Measurements from ENCODE around the gene DGKB.

Gene DGKB

DNA sequence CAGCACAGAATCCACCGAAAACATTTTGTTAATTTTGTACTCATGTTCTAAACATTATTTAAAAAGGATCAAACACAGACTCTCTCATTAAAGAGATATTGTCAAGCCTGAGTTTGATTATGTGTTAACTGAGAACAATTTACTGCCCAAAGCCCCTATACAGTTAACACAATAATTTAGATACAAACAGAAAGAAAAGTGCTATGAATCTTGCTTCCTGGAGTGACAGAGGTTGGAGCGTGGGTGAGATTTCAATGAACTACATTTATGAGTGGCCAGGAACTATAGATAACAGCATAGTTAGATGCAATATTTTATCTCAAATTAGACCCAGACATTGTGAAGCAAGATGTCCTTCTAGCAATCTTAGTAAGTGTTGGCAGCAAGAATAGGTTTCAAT is 464.2 kb downstream of the DGKB start:
- no peak for DNase-seq

DNA sequence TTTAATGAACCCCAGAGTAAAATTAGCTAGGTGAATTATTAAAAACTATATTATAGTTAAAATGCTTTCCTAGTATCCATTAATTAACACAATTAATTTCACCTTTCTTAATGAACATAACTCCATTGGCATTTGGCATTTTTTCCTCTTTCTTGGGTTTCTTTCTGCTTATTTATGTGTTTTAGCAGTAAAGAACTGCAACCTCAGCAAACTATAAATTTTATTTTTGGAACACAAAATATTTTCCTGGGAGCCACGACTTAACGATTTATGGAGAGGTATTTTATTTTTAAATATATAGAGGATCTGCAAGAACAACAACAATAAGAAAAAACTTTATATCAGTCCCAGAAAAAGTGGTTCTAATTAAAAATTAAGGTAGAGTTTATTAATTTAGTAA is 465.7 kb downstream of the DGKB start:
- DNase-seq: no peak

DNA sequence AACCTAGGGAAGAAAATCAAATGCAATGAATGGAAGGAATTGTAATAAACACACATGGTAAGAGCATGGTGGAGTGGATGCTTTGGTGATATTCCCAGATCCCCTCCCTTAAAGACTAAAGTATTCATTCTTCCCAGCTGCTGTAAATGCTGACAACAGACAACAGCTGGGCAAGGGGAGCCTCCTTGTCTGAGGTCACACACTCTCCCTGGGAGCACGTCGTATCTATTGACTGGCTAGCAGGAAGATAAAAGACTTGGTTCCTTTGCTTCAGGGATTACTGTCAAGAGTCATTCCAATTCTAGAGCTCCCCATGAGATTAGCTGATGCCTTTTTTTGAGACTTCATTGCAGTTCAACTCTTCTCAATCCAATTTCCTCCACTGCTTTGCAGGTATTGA is 469.6 kb downstream of the DGKB start:
- no peak for DNase-seq

DNA sequence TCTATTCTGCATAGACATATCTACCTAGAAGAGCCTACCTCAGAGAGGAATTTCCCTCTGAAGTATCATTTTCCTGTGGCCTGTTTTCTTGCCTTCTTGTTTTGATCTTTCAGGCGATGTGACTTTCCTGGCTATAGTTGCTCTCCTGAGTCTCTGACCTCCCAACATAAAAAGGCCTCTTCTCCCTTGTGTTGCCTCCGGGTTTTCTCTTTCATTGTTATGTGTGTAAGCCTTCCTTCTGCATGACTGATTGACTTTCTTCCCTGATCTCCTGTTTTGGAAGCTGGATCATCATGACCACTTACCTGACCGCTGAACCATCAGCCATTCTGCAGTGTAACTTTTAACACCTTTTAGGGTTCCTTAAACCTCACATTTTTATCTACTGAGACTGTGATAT is 471.6 kb downstream of the DGKB start:
- DNase-seq: no peak

DNA sequence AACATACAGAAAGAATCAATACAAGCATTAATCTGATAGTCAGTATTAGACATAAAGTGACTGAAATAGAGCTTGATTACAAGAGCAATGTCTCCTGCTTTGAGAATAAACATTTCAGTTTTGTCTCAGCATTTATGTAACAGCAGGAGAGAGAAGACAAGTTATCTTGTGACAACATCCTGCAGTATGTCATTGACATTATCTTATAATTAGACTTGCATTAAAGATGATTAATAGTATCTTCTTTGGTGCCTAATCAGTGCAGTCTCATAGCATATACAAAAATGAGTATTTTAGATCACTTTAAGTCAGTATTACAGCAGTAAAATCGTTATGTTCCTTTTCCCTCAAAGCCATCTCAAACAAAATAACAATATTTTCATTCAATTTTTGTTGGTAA is 477.0 kb downstream of the DGKB start:
- no peak for DNase-seq

DNA sequence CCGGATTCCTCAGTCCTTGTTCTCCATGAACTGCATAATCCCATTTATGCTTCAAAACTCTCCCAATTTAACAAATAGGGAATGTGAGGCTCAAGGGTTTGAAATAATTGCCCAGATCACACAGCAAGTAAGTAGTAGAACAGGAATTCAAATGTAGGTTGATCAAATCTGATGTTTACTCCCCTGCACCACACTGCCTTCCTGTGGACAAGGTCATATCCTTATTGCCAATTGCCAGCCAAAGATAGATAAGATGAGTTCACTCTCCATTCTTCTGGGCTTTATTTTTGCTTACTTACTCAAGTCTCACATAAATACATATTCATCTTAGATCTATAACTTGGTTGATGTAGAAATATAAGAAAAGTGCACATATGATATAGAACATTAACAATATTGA is 477.9 kb downstream of the DGKB start:
- no peak for DNase-seq

DNA sequence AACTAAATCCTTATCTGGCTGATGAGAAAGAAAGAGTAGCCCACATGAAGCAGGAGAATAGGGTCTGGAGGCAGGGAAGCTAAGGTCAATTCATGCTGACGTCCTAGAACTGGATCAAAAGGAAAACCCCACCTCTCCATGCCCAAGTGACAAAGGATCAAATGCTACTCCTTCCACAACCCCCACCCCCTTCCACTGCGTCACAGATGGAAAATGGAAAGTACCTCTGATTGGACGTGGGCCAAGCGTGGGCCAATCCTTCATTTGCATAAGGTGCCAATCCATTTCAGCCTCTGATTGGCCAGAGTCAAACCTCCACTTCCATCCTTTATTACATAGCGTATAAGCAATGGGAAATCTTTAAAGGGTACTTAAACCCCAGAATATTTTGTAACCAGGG is 481.8 kb downstream of the DGKB start:
- no peak for DNase-seq

DNA sequence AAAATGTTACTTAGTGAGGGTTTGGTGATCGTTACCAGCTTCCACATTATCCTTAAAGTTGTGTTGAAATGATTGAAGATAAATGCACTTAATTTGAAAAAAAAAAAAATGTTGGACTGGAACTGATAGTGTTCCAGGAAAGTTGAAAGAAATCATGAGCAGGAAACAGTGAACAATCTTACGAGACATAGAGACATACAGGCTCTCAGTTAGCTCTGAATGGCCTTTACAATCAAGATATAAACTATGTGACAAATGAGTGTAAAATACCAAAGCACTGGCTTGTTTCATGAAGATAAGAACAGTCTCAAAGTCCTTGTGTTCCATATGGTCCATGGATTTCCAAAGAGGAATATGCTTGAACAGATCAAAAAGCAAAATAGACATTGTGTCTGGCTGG is 483.0 kb downstream of the DGKB start:
- DNase-seq: no peak

DNA sequence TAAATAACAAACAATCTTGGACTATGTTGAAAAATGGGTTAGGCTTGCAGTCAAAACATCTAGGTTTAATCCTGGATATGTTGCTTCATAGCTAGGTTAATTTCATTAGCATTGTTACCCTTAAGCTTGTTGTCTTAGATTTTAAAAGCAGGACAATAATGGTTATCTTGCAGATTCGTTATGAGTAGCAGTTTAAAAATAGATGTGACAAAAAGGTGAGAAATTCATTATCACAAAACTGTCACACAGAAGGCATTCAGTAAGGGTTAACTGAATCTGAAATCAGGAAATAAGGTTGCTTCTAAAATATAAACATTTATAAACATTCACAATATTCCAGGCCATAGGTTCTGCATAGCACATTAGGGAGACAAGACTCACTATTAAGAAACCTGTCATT is 483.9 kb downstream of the DGKB start:
- no peak for DNase-seq

DNA sequence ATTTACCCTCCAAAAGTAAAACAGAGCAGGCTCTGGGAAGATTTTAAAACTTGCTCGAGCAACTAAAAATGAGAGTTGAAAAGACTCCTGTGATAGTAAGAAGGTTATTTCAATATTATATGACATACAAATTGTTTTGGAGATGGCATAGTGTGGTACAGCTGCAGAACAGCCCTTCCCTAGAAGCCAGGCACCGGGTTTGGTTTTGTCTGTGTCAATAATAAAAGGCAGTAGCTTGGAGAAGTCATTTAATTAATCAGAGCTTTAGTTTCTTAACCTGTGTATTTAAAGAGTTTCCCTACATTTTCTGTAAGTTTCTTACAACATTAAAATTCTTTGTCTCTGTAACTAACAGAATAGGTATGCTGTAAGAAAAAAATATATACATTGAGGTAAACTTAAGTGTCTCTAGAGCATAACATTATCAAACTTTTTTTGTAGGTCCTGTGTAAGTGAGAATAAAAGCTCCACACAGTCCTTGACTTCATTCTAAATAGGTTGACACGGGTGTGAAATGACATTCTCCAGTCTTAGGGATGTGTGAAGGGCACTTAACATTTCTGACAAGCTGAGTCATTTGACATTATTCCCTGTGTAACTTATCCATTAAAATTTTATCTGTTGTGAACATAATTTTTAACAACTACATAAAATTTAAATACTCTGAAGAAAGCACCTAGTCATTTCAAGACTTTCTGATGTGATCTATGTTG is 488.1 kb downstream of the DGKB start:
- no peak for DNase-seq

DNA sequence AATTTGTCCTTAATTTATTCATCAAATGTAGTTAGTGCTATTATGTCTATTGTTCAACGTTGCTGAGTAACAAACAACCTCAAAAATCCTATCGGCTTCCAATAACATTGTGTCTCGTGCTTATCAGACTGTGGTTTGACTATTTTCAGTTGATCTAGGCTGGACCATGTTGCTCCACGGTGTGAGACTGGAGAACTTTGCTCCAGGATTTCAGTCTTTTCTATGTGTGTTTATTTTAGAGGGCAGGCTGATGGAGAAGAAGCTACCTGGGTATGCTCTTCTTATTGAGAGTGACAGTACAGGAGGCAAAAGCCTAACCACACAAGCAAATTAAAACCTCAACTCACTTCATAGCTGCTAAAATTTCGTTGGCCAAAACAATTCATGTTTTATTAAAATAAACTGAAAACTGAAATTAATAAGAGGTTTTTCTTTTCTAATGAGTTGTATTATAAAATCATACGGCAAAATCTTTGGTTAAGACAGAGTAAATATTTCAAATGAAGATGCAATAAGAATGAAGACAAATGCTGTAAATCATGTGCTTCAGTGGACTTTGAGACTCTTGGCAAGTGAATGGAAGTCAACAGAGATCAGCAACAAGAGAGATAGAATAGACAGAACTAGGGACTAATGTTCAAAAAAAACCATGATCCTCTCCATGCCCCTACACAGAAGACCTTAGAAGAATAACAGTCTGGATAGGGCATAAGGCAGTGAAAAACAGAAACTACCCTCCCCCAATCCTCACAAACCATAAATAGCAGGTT is 495.1 kb downstream of the DGKB start:
- no peak for DNase-seq

DNA sequence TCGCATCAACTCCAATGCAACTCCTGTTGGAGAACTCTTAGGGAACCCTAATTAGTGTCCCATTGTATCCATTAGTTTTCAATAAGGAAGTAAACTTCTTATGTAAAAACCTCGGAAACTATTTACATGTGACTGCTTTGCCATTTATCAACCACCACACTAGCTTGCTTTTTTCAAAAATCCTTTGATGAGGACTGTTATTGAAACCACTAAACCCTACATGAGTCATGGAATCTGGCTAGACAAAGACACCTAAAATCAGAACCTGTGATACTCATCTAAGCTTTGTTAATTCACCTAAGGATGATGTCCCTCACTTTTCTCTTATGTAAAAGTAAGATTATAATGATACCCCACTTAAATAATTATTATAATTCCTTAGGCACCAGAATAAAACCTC is 499.0 kb downstream of the DGKB start:
- DNase-seq: no peak

DNA sequence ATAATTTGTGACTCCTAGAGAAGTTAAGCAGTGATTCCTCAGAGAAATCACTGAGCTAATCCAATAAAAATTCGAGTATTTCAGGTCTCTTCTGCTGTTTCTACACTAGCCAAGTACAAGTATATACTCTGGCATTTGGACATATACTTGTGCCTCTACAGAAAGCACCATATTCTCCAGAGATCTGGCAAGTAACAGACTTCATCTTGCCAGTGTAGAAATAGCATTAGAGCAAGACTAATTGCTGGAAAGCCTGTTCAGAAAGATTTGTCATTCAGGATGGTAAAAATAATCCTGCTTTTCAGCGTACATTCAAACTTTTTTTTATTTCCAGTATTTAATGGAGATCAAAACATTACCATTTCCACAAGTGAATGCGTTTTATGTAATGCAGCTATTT is 502.3 kb downstream of the DGKB start:
- no peak for DNase-seq

DNA sequence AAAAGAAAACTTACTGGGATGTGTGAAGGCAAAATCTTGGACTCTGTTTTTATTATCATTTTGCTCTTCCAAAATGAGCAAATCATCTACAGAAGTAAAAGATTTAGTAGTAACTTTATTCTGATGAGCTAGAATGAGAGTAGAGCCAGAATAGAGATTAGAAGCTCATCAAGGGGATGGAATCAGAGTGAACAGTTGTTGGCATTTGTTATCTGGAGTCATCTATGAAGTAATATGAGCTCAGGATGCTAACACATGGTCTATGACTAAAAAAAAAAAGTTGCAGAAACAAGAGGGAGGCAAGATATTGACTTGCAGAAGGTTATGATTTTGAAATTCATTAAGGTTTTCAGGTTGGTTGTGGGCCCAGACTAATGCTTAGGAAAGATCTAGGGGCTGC is 504.0 kb downstream of the DGKB start:
- no peak for DNase-seq

DNA sequence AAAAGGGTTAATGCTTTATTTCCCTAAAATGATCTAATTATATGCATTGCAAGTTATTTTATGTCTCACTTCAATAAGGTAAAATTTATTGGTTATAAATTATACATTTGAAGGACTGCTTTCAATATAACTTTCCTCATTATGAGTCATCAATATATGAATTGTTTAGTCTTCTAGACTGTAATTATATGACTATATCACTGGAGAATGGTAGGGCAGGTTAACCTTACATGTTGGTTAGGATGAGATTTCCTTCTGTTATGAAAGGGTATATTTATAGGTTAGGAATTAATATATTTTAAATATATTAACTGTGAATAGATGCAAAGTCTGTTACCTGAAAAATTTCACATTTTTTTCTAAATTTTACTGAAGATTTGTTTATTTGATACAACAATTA is 506.7 kb downstream of the DGKB start:
- no peak for DNase-seq

DNA sequence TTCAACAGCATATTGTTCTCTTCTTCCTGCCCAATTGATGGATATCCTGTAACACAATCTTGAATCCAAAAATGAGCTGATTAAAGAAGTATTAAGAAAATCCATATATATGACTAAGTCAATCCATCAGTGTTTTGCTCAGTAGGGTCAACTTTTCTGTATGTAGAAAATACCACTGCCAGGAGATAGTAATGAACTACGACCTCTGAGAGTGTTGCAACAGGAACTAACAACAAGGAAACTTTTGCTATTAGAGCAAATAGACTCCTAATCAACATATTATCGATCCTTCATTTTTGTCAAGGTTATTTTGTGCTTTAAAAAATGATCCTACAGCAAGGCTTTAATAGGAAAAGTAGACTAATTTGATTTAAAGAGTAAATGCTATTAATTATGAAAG is 507.8 kb downstream of the DGKB start:
- no peak for DNase-seq

DNA sequence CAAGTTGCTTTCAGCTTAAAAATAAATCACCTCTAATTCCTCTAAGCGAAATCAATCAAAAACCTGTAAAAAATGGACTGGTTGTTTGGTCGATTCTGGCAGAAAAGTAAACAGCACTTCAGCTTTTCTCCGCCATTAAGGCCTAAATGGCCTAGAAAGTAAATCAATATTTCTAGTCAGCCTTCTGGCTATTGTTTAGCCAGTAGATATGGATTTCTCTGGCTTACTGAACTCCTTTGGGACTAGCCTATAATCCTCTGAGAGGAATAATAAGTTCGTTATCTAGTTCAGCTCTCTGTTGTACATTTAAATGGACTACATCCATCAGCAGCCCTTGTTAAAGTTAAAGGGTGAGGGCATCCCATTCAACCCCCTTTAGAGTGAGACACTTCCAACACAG is 513.0 kb downstream of the DGKB start:
- no peak for DNase-seq

DNA sequence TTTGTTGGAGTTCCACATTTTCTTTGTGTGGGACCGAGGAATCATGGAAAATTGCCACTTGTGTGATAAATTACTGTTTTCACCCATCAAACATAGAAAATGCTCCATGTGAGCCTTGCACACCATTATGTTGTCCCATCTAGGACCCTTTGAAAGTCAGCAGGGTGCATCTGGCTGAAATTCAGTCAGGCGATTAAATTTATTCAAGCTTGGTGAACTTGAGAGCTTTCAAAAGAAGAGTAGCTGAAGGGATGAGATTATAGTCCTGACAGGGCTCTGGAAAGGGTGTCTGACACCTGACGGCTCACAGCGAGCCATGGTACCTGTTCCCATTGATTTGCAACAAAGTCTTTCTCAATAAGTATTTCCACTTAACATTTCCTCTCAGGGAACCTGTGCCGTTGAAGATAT is 513.4 kb downstream of the DGKB start:
- no peak for DNase-seq

DNA sequence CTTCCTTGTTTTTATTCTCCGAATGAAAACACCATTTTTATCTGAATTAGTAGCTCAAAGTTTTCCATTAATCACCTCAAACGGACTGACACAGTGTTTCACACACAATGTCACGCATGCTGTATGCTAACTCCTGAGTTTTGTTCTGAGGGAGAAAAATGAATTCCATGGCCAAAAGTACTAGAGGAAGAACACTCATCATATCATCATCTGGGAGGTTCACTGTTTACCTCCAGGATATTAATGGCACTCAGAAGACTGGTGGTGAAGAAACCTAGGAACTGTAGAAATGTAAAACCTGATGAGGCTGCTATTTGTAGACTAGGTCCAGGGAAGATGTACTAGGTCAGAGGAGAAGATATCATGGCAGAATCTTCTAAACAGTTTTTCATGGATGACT is 517.5 kb downstream of the DGKB start:
- DNase-seq: no peak

DNA sequence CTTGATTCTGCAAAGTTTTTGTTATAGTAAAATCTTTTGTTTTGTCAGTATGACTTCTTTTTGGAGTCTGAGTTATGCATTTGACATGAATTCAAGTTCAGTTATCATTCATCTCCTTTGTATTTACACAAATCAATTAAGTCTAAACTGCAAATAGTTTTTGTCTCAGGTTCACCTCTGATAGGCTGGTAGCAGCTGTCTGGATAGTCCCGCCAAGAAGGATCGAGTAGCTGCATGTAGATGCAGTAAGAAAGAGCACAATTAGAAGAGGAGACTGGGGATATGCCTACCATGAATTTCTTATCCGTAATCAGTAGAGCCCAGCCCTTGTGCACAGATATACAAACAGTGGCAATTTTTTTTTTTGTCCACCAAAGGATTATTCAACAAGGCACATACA is 520.6 kb downstream of the DGKB start:
- DNase-seq: no peak

DNA sequence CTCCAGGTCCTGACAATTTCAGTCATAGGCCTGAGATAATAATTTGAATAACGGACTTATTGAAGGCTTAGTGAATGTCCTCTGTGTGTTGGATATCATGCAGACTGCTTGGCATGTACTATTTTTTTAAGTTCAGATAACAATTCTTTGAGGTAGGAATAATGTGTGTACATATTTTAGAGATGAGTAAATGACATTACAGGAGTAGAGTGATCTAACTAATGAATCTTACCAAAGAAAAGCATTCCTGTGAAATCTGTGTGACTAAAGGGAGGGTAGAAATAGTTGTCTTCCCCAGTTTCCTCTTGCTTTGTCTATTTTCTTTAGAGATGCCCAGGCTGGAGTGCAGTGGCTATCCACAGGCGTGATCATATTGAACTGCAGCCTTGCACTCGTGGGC is 521.2 kb downstream of the DGKB start:
- no peak for DNase-seq

DNA sequence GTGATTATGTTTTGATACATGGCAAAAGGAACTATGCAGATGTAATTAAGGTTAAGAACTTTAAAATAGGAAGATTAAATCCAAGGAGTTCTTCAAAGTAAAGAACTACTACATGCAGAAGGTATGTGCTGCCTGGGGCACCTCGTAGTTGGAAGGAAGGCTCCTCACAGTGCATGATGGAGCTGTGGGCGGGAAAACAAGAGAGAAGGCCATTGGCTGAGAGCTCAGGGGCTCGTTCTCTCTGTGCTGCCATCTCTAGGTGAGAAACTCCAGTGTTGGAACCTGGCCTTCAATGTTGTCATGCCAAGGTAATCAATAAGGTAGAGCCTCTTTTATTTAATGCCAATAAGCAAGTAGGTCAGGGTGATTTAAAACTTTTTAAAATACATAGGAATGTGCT is 521.7 kb downstream of the DGKB start:
- DNase-seq: no peak

DNA sequence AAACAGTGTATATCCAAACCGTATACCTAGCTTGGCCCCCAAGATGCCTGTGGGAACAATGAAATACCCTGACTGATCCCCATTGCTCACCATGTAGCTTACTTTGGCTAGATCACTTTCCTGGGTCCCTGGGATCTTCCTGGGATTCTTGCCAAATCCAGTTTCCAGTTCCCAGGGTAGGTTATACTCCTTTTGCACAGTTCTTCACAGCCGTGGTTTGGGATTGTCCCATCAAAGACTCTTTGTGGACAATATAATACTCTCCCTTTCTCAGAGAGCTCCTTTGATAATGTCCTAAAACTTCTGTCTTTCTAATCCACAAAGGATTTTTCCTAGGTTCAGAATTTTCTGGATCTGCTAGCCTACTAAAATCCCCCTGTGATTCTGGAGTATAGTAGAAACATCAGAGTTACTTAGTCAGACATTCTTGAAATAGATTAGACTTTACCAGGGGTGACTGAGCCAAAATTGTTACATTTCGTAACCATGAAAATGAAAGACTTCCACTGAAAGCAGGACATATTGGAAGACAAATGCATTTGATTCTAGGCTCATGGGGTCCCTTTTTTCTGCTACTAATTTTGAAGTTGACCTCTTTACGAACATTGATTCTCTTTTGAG is 524.8 kb downstream of the DGKB start:
- no peak for DNase-seq

DNA sequence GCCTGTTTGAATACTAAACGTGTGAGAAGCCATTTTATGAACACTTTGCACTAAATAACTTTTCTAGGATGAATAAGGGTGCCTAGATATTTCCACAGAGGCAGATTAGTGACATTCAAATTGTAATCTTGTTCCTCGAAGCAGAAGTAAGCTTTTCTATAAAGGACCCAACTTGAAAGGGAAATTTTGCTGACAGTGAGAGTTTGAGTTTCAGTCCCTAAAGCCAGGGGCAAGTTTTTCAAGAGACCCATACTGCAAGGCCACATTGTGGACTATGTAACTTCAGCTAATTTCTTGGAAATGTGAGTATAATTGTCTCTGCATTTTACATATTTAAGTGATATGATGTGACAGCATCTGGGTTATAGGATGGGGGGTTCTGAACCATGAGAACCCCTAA is 525.8 kb downstream of the DGKB start:
- no peak for DNase-seq

DNA sequence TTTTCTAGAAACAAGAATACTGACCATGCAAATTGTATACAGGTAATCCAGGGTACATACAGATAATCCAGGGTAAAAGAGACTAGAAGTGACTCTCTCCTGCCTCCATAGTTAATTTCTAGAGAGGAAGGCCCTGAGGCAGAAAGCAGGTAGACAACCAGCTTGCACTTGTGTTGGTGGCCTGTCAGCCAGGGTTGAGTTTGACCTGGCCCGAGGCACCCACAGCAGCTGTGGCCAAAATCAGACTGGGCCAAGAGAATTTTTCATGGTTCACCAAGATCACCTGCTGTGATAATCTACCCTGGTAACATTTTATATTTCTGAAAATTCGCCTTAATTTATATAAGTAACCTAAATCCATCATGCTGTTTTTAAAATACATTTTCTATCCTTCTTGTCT is 526.6 kb downstream of the DGKB start:
- no peak for DNase-seq

All from activated CD4-positive, CD25-positive, alpha-beta regulatory T cell (primary cell).